ENCODE measurements around the gene IQCK. TPM values are rescaled to one million over a fixed set of nuclear protein-coding genes. Genes with fewer than 3 reads are reported as not detected.

IQCK gene
- total RNA-seq, 1 donor from 2014 or later, result 3.2 TPM

DNA sequence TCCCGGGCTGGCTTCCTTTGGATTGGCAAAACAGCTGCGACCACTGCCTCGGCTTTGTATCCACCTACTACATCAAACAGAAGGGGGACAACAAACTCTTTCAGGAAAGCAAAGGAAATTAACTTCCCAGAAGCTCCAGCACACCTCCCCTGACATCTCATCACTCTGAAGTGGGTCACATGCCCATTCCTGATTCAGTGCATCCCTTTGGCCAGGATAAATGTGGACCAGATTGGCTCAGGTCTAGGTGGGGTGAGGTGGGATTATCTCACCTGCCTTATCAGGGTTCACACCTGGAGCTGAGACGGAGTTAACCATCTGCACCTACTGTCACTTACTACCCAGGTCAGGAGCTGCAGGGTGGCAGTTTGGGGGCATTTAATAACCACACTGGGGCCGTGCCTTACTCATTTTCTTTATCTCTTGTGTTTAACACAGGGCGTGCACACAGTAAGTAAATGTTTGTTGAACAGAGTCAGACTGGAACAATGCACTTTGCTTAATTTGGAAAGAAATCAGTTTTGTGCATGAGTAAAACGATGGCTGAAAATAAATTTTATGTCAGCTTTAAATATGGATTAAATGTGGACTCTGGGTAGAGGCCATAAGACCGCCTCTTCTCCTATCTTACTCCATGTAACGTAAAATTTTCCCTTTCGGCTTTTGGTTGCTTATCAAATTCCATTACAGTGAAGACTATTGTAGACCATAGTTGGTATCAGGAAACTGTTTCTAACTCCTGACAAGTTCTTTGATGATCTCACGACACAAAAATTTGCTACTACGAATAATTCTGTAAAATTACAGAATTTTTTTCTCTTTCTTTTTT is 36.0 kb downstream of the IQCK start:
- Mint-ChIP-seq H3K36me3 (ENCODE audit: low read depth) (no peaks in the 10 kb centered on the region), H3K27ac (no peak overlapping the region), H3K9me3 (no peaks in the 10 kb centered on the region), H3K4me1 (no peaks in the 10 kb centered on the region), H3K4me3 (no peak overlapping the region), H3K27me3 (peaks cover 4% of the 10 kb centered on the region)
- ATAC-seq (ENCODE audit: low read depth) (no peak), DNase-seq (no peak)
- POLR2A ChIA-PET, result no interaction called here
- CTCF ChIA-PET, result no interaction called here
- TF ChIP-seq, protein P1, sequence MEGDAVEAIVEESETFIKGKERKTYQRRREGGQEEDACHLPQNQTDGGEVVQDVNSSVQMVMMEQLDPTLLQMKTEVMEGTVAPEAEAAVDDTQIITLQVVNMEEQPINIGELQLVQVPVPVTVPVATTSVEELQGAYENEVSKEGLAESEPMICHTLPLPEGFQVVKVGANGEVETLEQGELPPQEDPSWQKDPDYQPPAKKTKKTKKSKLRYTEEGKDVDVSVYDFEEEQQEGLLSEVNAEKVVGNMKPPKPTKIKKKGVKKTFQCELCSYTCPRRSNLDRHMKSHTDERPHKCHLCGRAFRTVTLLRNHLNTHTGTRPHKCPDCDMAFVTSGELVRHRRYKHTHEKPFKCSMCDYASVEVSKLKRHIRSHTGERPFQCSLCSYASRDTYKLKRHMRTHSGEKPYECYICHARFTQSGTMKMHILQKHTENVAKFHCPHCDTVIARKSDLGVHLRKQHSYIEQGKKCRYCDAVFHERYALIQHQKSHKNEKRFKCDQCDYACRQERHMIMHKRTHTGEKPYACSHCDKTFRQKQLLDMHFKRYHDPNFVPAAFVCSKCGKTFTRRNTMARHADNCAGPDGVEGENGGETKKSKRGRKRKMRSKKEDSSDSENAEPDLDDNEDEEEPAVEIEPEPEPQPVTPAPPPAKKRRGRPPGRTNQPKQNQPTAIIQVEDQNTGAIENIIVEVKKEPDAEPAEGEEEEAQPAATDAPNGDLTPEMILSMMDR (IDR thresholded peaks at IDR 0.05), result no peak
- intact Hi-C loops (cut with micrococcal nuclease), result no loop called here

DNA sequence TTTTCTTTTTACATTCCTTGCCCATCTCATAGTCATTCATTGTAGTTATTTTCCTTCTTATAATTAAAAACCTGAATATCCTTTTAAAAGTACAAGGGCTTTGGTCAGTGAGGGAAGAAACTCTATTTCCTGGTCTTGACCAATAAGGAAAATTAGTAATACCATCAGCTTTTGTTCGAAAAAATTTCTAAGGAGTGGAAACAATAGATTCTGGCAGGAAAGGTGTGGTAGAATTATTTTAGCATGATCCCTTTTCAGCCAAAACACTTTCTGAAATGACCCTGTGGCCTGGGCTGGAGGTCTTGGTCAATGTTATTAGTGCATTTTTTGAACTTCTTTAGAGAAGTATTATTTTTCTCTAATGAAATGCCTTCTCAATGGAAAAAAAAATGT is 36.6 kb downstream of the IQCK start:
- DNase-seq (no peak), ATAC-seq (ENCODE audit: low read depth) (no peak)
- Mint-ChIP-seq H3K4me1 (no peaks in the 10 kb centered on the region), H3K27ac (no peak overlapping the region), H3K9me3 (no peaks in the 10 kb centered on the region), H3K36me3 (ENCODE audit: low read depth) (no peaks in the 10 kb centered on the region), H3K4me3 (no peak overlapping the region), H3K27me3 (peaks cover 4% of the 10 kb centered on the region)
- TF ChIP-seq, protein P1 (IDR thresholded peaks at IDR 0.05), result no peak
- intact Hi-C loops (cut with micrococcal nuclease), result no loop called here
- POLR2A ChIA-PET, result no interaction called here
- CTCF ChIA-PET, result no interaction called here

DNA sequence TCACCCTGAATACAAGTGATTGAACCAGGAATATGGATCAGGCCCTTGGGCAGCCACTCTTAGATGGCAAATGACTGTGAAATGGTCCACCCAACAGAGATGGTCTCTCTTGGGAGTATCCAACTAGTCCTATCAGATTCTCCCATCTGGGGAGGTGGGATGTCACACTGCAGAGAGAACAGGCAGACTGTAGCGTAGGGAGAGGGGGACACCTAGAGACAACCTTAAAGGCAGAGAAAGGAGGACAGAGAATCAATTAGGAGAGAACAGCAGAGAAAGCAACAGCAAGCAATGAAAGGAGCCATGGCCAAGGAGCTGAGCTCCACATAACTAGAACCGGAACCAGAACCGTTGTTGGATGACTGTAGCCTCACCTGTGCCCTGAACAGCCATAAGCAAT is 37.2 kb downstream of the IQCK start:
- DNase-seq, result no peak
- Mint-ChIP-seq H3K4me1 (no peaks in the 10 kb centered on the region), H3K36me3 (ENCODE audit: low read depth) (no peaks in the 10 kb centered on the region), H3K27me3 (peaks cover 4% of the 10 kb centered on the region), H3K9me3 (no peaks in the 10 kb centered on the region), H3K4me3 (no peak overlapping the region), H3K27ac (no peak overlapping the region)
- CTCF ChIA-PET, result no interaction called here
- intact Hi-C loops (cut with micrococcal nuclease), result no loop called here
- POLR2A ChIA-PET, result no interaction called here
- TF ChIP-seq, protein P1 (IDR thresholded peaks at IDR 0.05), result no peak
- ATAC-seq (ENCODE audit: low read depth), result no peak

GRCh38 chr16:19757026-19757425 is 39.0 kb downstream of the IQCK start:
- ATAC-seq (ENCODE audit: low read depth), result no peak
- ChIA-PET POLR2A (no interaction called here), CTCF (no interaction called here)
- H3K27ac Mint-ChIP-seq, result no peak overlapping the region
- H3K4me3 Mint-ChIP-seq, result no peak overlapping the region
- no peaks in the 10 kb centered on the region for H3K4me1 Mint-ChIP-seq
- TF ChIP-seq, protein P1 (IDR thresholded peaks at IDR 0.05), result no peak
- DNase-seq, result no peak
- intact Hi-C loops (cut with micrococcal nuclease), result no loop called here
- no peaks in the 10 kb centered on the region for H3K9me3 Mint-ChIP-seq
- peaks cover 4% of the 10 kb centered on the region for H3K27me3 Mint-ChIP-seq
- H3K36me3 Mint-ChIP-seq (ENCODE audit: low read depth), result no peaks in the 10 kb centered on the region

DNA sequence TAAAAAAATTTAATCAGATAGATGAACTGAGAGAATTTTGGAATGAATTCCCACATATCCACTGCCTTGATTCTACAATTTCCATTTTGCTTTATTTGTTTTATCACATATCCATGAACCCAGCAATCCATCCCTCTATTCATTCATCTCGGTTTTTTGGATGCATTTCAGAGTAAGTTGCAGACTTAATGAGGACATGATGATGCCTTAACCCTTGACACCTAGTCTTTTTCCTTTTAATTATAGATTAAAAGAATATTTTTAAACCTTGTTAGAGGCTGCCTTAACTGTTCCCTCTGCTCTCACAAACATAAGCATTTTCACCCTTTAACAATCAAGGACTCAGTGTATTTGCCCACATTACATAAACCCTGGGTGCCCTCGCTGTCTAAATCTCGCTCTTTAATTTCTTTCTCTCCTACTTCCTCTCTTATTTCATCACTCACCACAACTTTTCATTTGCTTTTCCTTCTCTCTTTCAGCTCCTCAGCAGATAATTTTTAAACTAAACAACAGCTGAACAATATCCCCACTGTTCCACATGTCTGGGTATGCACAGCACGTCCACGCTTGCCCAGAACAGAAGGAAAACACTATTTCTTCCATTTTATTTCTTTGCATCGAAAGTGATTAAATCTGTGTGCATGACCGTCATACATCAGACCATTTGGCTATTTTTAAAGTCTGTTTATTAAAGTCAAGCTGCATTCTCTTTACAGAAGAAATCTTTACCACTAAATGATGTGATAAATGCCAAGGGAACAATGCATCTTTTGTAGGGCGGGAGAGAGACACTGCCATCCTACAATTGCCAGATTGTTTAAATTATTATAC is 39.9 kb downstream of the IQCK start:
- no peak overlapping the region for H3K27ac Mint-ChIP-seq
- no peak overlapping the region for H3K4me3 Mint-ChIP-seq
- no peaks in the 10 kb centered on the region for H3K4me1 Mint-ChIP-seq
- CTCF ChIA-PET, result no interaction called here
- TF ChIP-seq, protein P1 (IDR thresholded peaks at IDR 0.05), result no peak
- POLR2A ChIA-PET, result no interaction called here
- DNase-seq, result no peak
- H3K9me3 Mint-ChIP-seq, result no peaks in the 10 kb centered on the region
- no peak for ATAC-seq (ENCODE audit: low read depth)
- no peaks in the 10 kb centered on the region for H3K36me3 Mint-ChIP-seq (ENCODE audit: low read depth)
- H3K27me3 Mint-ChIP-seq, result peaks cover 4% of the 10 kb centered on the region
- intact Hi-C loops (cut with micrococcal nuclease), result no loop called here
